ENCODE measurements around the gene FSTL5.

The FSTL5 gene

GRCh38 chr4:161657616-161658015, 506.2 kb downstream of the FSTL5 start:
- TF ChIP-seq EP300 (IDR thresholded peaks at IDR 0.05; ENCODE audit: borderline replicate concordance) (no peak), YY1 (IDR thresholded peaks at IDR 0.05; ENCODE audit: low read depth) (no peak), EGR1 (IDR thresholded peaks at IDR 0.05) (no peak), CEBPB (IDR thresholded peaks at IDR 0.05) (no peak), NFIC (IDR thresholded peaks at IDR 0.05) (no peak), TAF1 (IDR thresholded peaks at IDR 0.05; ENCODE audit: low read depth) (no peak), TEAD4 (IDR thresholded peaks at IDR 0.05) (no peak), ZBTB7A (IDR thresholded peaks at IDR 0.05; ENCODE audit: low read depth) (no peak), CREB1 (IDR thresholded peaks at IDR 0.05; ENCODE audit: low read depth) (no peak), TCF12 (IDR thresholded peaks at IDR 0.05; ENCODE audit: low read depth) (no peak)

GRCh38 chr4:161656594-161656993, 507.2 kb downstream of the FSTL5 start:
- no peak for TF ChIP-seq TAF1 (IDR thresholded peaks at IDR 0.05; ENCODE audit: low read depth)
- TF ChIP-seq, protein P1, sequence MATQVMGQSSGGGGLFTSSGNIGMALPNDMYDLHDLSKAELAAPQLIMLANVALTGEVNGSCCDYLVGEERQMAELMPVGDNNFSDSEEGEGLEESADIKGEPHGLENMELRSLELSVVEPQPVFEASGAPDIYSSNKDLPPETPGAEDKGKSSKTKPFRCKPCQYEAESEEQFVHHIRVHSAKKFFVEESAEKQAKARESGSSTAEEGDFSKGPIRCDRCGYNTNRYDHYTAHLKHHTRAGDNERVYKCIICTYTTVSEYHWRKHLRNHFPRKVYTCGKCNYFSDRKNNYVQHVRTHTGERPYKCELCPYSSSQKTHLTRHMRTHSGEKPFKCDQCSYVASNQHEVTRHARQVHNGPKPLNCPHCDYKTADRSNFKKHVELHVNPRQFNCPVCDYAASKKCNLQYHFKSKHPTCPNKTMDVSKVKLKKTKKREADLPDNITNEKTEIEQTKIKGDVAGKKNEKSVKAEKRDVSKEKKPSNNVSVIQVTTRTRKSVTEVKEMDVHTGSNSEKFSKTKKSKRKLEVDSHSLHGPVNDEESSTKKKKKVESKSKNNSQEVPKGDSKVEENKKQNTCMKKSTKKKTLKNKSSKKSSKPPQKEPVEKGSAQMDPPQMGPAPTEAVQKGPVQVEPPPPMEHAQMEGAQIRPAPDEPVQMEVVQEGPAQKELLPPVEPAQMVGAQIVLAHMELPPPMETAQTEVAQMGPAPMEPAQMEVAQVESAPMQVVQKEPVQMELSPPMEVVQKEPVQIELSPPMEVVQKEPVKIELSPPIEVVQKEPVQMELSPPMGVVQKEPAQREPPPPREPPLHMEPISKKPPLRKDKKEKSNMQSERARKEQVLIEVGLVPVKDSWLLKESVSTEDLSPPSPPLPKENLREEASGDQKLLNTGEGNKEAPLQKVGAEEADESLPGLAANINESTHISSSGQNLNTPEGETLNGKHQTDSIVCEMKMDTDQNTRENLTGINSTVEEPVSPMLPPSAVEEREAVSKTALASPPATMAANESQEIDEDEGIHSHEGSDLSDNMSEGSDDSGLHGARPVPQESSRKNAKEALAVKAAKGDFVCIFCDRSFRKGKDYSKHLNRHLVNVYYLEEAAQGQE (IDR thresholded peaks at IDR 0.05; ENCODE audit: low read depth): no peak
- TF ChIP-seq ZBTB7A (IDR thresholded peaks at IDR 0.05; ENCODE audit: low read depth): no peak
- TF ChIP-seq MAX (IDR thresholded peaks at IDR 0.05): no peak
- TF ChIP-seq TCF12 (IDR thresholded peaks at IDR 0.05; ENCODE audit: low read depth): no peak
- no peak for TF ChIP-seq CEBPB (IDR thresholded peaks at IDR 0.05)
- TF ChIP-seq FOXM1 (IDR thresholded peaks at IDR 0.05; ENCODE audit: borderline replicate concordance, low read depth): no peak
- TF ChIP-seq EGR1 (IDR thresholded peaks at IDR 0.05): no peak
- TF ChIP-seq YY1 (IDR thresholded peaks at IDR 0.05; ENCODE audit: low read depth): no peak
- no peak for TF ChIP-seq NFIC (IDR thresholded peaks at IDR 0.05)
- TF ChIP-seq CREB1 (IDR thresholded peaks at IDR 0.05; ENCODE audit: low read depth): no peak
- TF ChIP-seq EP300 (IDR thresholded peaks at IDR 0.05; ENCODE audit: borderline replicate concordance): no peak
- no peak for TF ChIP-seq TEAD4 (IDR thresholded peaks at IDR 0.05)
- no peak for TF ChIP-seq RAD21 (IDR thresholded peaks at IDR 0.05; ENCODE audit: low read depth)

- TF ChIP-seq TEAD4 (IDR thresholded peaks at IDR 0.05): no peak
- no peak for TF ChIP-seq EP300 (IDR thresholded peaks at IDR 0.05; ENCODE audit: borderline replicate concordance)
- TF ChIP-seq NFIC (IDR thresholded peaks at IDR 0.05): no peak
- TF ChIP-seq TCF12 (IDR thresholded peaks at IDR 0.05; ENCODE audit: low read depth): no peak
- no peak for TF ChIP-seq EGR1 (IDR thresholded peaks at IDR 0.05)
- TF ChIP-seq, protein P1 (IDR thresholded peaks at IDR 0.05; ENCODE audit: low read depth): no peak
- TF ChIP-seq CREB1 (IDR thresholded peaks at IDR 0.05; ENCODE audit: low read depth): no peak
- TF ChIP-seq TAF1 (IDR thresholded peaks at IDR 0.05; ENCODE audit: low read depth): no peak
- TF ChIP-seq FOXM1 (IDR thresholded peaks at IDR 0.05; ENCODE audit: borderline replicate concordance, low read depth): no peak
- no peak for TF ChIP-seq YY1 (IDR thresholded peaks at IDR 0.05; ENCODE audit: low read depth)
- no peak for TF ChIP-seq ZBTB7A (IDR thresholded peaks at IDR 0.05; ENCODE audit: low read depth)
- TF ChIP-seq CEBPB (IDR thresholded peaks at IDR 0.05): no peak
Measured at GRCh38 chr4:161655148-161655547, 508.7 kb downstream of the FSTL5 start.

- no peak for TF ChIP-seq NFIC (IDR thresholded peaks at IDR 0.05)
- no peak for TF ChIP-seq TCF12 (IDR thresholded peaks at IDR 0.05; ENCODE audit: low read depth)
- no peak for TF ChIP-seq FOXM1 (IDR thresholded peaks at IDR 0.05; ENCODE audit: borderline replicate concordance, low read depth)
- no peak for TF ChIP-seq RAD21 (IDR thresholded peaks at IDR 0.05; ENCODE audit: low read depth)
- no peak for TF ChIP-seq YY1 (IDR thresholded peaks at IDR 0.05; ENCODE audit: low read depth)
- TF ChIP-seq, protein P2, sequence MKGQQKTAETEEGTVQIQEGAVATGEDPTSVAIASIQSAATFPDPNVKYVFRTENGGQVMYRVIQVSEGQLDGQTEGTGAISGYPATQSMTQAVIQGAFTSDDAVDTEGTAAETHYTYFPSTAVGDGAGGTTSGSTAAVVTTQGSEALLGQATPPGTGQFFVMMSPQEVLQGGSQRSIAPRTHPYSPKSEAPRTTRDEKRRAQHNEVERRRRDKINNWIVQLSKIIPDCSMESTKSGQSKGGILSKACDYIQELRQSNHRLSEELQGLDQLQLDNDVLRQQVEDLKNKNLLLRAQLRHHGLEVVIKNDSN (IDR thresholded peaks at IDR 0.05): no peak
- no peak for TF ChIP-seq TAF1 (IDR thresholded peaks at IDR 0.05; ENCODE audit: low read depth)
- TF ChIP-seq CREB1 (IDR thresholded peaks at IDR 0.05; ENCODE audit: low read depth): no peak
- no peak for TF ChIP-seq EGR1 (IDR thresholded peaks at IDR 0.05)
- TF ChIP-seq CEBPB (IDR thresholded peaks at IDR 0.05): no peak
- TF ChIP-seq EP300 (IDR thresholded peaks at IDR 0.05; ENCODE audit: borderline replicate concordance): no peak
- no peak for TF ChIP-seq ZBTB7A (IDR thresholded peaks at IDR 0.05; ENCODE audit: low read depth)
- TF ChIP-seq TEAD4 (IDR thresholded peaks at IDR 0.05): no peak
- TF ChIP-seq, protein P1 (IDR thresholded peaks at IDR 0.05; ENCODE audit: low read depth): no peak
- TF ChIP-seq MAX (IDR thresholded peaks at IDR 0.05): no peak
Measured at GRCh38 chr4:161653697-161654096, 510.1 kb downstream of the FSTL5 start.

All from Ishikawa (cell line).